Stimulated activated CD8-positive, alpha-beta memory T cell treated with anti-CD3 and anti-CD28 coated beads, Interleukin-7, amount 100 ng/mL, for 1 hour (primary cell): Measurements from ENCODE around the gene TUBE1.
"Not testable (repeated sequence)": the region's sequence is repeated elsewhere in the genome, so short reads cannot be mapped to it uniquely, and the experiment has no call there.

ENCODE experiments used
- DNase-seq, 2 donors: peaks; one replicate each; pipeline ENCODE4 v3.0.0-alpha.2; 2020; ENCODE audit warnings: low read depth in 2 of 2

The TUBE1 gene

DNA sequence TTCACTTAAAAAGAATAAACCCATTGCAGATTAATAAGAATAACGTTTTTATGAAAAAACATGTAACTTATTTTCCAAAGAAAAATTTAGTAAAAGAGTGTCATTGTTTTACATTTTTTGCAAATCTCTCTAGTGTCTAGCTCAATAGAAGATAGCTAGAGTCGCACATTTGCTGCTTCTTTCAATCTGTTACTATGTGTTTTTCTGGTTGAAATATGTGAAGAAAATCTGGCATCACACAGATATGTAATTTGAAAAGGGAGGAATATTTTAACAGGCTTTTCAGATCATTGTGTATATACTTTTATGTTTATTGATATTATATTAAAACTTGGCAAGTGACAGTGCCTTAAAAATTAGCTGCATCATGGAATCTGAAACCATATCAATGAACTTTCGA lies 24.3 kb downstream of the TUBE1 start:
- no peak for DNase-seq

DNA sequence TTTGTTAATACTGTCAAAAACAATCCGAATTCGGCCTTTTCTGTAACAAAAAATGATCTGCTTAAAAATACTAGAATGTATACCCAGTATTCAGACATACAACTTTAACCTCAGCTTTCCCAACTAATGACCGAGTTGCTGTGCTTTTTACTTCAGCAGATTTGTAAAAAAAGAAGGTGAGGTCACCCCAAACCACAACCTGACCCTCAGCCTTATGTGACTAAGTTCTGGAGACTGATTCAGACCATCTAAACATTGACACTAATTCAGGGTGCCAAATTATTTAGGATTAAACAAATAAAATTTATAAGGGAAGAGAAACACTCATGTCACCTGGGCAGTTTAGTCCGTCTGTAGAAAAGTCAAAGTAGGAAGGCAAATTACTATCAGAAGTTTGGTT lies 25.7 kb downstream of the TUBE1 start:
- no peak for DNase-seq

- DNase-seq: no peak
Measured at GRCh38 chr6:112058243-112059032, 28.8 kb downstream of the TUBE1 start.

DNA sequence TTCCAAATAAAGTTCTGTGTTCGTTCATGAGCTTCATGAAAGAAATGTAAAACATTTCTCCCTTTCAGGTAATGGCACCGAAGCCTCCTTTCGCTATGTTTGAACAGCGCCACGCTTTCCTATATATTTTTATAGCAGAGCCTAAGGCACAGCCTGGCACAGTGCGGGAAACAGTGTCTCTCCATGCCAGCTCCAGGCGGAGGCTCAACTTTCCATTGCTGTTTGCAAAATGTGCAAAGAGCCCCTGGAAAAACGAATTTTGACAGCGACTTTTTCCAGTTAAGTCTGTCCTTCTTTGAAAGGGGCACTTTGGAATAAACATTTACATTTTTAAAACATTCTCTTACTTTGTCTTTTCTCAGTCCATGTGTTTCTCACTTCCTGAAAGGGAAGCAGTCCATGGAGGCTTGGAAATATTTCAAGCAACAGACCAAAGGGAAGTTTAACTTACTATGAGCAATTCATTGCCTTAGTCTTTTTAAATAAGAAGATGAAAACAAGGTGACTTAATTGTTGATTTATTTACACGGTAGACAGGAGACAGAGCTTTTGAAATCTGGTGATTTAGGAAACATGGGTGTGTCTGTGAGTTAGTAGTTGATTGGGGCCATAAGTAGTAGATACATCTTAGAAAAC lies 32.6 kb downstream of the TUBE1 start:
- DNase-seq: no peak

DNA sequence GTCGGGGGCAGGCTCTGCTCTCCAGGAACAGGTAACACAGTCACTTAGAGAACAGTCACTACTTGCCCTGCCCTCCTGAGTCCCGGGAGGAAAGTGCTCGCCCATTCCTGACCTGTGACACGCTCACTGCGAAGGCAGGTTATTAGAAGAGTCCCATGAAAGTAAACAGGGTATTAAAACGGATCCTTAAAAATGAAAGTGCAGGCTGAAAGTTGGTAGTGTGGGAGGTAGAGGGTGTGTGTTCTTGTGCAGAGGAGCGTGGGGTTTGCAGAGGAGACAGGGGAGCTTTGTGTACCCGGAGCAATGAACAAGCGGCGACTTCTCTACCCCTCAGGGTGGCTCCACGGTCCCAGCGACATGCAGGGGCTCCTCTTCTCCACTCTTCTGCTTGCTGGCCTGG lies 33.3 kb downstream of the TUBE1 start, which contains the start of gene CCN6:
Gene CCN6, plus strand, starts transcription at position 104 of the 400 bp plus-strand sequence. Its CDS starts 254 bp downstream, at position 358.
- DNase-seq: no peak

DNA sequence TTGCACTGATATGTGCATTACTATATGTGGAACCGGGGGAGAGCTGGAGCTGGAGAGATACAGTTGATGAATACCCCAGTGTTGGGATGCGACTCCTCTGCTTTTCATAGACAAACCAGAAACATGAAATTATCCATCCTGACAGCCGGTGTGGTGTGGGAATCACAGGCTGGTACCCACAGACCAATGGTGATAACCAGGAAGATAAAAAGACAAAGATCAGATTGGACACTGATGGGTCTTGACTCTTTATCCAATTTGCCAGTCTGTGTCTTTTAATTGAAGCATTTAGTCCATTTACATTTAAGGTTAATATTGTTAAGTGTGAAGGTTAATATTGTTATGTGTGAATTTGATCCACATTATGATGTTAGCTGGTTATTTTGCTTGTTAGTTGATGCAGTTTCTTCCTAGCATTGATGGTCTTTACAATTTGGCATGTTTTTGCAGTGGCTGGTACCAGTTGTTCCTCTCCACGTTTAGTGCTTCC lies 36.0 kb downstream of the TUBE1 start:
- DNase-seq: not testable (repeated sequence)

GRCh38 chr6:112050429-112050828 lies 36.9 kb downstream of the TUBE1 start:
- no peak for DNase-seq

DNA sequence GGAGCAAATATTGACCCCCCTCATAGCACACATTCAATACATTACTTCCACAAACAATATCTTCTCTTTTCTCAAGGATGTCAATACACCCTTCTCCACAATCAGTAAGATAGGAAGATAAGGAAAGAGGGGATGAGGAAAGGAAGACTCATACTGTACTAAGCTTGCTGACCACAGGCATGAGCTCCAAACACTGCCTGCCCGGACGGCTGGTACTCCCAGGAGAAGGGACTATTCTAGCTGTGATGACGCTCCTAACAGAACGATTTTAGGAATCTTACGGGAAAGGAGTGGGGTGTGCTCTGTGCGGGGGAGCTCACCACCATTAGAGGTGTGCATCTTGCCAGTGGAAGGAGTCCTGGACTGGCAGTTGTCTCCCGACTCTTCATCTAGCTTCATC lies 37.3 kb downstream of the TUBE1 start:
- DNase-seq: no peak

- DNase-seq: no peak
Measured at GRCh38 chr6:112049026-112049799, 38.1 kb downstream of the TUBE1 start.

DNA sequence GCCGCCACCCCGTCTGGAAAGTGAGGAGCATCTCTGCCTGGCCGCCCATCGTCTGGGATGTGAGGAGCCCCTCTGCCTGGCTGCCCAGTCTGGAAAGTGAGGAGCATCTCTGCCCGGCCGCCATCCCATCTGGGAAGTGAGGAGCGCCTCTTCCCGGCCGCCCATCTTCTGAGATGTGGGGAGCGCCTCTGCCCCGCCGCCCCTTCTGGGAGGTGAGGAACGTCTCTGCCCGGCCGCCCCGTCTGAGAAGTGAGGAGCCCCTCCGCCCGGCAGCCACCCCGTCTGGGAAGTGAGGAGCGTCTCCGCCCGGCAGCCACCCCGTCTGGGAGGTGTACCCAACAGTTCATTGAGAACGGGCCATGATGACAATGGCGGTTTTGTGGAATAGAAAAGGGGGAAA lies 39.8 kb downstream of the TUBE1 start:
- not testable (repeated sequence) for DNase-seq

GRCh38 chr6:112044856-112045255 lies 42.4 kb downstream of the TUBE1 start:
- no peak for DNase-seq

GRCh38 chr6:112044196-112044595 lies 43.1 kb downstream of the TUBE1 start:
- no peak for DNase-seq

DNA sequence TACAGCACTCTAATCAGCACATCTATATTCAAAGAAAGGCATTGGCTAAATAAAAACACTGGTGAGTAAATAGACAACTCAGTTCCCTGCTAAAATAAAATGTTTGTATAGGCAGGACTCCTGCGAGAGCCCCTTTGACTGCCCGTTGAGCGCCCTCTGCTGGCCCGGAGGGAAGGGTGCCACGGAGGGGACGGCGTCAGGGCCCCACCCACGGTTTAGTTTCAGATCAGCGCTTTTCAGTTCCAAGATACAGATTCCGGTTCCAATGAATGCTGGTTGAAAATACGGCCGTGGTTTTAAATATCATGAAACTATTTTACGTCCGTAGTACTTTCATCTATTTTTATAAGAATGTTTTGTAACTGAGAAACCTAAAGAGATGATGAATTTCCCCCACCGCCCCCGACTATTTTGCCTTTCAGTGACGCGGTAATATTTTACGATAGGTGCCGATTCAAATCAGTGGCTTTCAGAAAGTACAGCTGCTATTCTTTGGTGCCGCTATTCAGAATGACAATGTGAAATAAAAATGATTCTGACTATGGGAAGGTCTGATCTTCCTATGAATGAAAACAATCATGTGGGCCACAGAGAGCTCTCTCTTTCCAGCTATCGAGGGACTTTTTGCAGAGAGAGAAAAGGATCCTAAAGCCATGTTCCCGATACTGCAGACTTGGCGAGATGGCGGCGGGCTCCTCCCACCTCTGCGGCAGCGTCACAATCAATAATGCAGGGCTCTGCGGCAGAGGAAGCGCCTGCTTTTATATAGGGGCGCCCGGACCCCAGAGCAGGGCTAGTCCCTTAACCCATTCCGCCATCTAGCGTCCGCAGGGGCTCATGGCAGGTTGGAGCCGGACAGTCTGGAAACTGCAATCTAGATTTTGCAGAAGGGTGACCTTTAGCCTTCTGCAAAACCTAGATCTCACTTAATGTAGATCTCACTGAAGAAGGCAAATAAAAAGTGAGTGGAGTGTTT lies 44.0 kb downstream of the TUBE1 start:
- DNase-seq: peak; percentile 82 to 87

- no peak for DNase-seq
Measured at GRCh38 chr6:112041535-112041934, 45.7 kb downstream of the TUBE1 start.

- no peak for DNase-seq
Measured at GRCh38 chr6:112040956-112041355, 46.3 kb downstream of the TUBE1 start.

GRCh38 chr6:112039431-112039770 lies 47.9 kb downstream of the TUBE1 start:
- DNase-seq: no peak

DNA sequence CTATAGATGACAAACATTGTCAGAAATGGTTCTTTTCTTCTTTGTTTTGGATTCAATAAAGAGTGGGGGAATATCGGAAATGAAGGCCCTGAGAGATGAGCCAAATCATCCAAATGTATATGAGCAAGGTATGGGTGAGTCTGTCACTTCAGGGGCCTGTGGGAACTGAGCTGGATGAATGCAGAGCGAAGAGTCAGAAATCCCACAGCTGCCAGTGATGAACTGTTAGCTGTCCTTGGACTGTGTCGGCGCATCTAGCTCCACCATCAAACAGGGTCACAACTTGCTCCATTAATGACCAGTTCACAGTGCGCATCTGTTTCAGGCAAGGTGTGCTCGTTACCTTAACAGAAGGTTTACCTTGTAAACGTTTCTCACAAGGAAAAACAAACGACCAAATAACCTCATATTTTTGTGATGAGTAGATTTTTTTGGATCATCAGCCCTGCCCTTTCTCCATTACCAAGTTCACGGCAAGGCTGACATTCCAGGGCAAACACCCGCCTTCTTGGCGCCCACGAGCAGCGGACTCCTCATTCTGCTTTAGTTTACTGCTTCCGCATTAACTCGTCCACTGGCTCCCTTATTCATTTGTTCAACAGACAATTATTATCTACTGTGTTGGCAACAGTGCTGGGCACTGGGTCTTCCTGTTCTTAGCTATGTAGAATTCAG lies 48.4 kb downstream of the TUBE1 start:
- no peak for DNase-seq

- no peak for DNase-seq
Measured at GRCh38 chr6:112038268-112038667, 49.0 kb downstream of the TUBE1 start.

DNA sequence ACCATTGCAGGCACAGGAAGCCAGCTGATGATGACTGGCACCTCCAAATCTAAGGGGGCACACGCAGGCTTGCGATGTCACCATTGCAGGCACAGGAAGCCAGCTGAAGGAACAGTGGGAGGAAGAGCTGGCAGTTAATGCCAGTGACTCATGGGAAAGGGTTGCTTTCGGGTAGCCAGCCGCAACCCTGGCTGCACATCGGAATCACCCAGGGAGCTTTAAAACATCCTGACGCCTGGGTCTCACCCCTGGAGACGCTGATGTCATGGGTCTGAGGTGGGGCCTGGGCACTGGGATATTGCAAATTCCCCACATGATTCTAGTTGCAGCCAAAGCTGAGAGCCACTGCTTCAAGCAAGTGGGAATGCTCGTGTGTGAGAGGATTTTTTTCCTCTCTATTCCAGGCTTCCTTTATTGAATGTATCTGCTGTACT lies 49.5 kb downstream of the TUBE1 start:
- no peak for DNase-seq

GRCh38 chr6:112036088-112036637 lies 51.1 kb downstream of the TUBE1 start:
- no peak for DNase-seq
